Activated effector memory CD4-positive, alpha-beta T cell treated with anti-CD3 and anti-CD28 coated beads, Interleukin-2, amount 50 U/mL, for 16 hours (primary cell): ENCODE results near the gene UHRF2.
A peak's percentile ranks its signal among the peaks of the same experiment; 100 is the strongest.
"Not testable (repeated sequence)": the region's sequence is repeated elsewhere in the genome, so short reads cannot be mapped to it uniquely, and the experiment has no call there.

ENCODE experiments used
- DNase-seq: peaks from one replicate; pipeline ENCODE4 v3.0.0-alpha.2; 2020

Gene UHRF2

GRCh38 chr9:6428940-6429889 is 16.2 kb downstream of the UHRF2 start:
- peak; percentile 65 for DNase-seq

GRCh38 chr9:6431038-6431437 is 18.0 kb downstream of the UHRF2 start:
- no peak for DNase-seq

- DNase-seq = no peak
Measured at GRCh38 chr9:6433410-6433809, 20.4 kb downstream of the UHRF2 start.

- DNase-seq = no peak
Measured at GRCh38 chr9:6439051-6439703, 26.2 kb downstream of the UHRF2 start.

GRCh38 chr9:6440405-6440804 is 27.4 kb downstream of the UHRF2 start:
- DNase-seq = no peak

- no peak for DNase-seq
Measured at GRCh38 chr9:6441269-6441668, 28.3 kb downstream of the UHRF2 start.

GRCh38 chr9:6443661-6444060 is 30.7 kb downstream of the UHRF2 start:
- DNase-seq = no peak

- DNase-seq = no peak
Measured at GRCh38 chr9:6444128-6444527, 31.1 kb downstream of the UHRF2 start.

- no peak for DNase-seq
Measured at GRCh38 chr9:6449086-6449485, 36.1 kb downstream of the UHRF2 start.

- DNase-seq = no peak
Measured at GRCh38 chr9:6449645-6450044, 36.6 kb downstream of the UHRF2 start.

GRCh38 chr9:6450641-6451375 is 37.8 kb downstream of the UHRF2 start:
- DNase-seq = no peak

- not testable (repeated sequence) for DNase-seq
Measured at GRCh38 chr9:6455292-6455691, 42.3 kb downstream of the UHRF2 start.

GRCh38 chr9:6458704-6459103 is 45.7 kb downstream of the UHRF2 start:
- DNase-seq = not testable (repeated sequence)

GRCh38 chr9:6459718-6460117 is 46.7 kb downstream of the UHRF2 start:
- no peak for DNase-seq

GRCh38 chr9:6460189-6460768 is 47.3 kb downstream of the UHRF2 start:
- DNase-seq = no peak

GRCh38 chr9:6461619-6462018 is 48.6 kb downstream of the UHRF2 start:
- no peak for DNase-seq

GRCh38 chr9:6467006-6467625 is 54.1 kb downstream of the UHRF2 start:
- no peak for DNase-seq

- DNase-seq = no peak
Measured at GRCh38 chr9:6471231-6471850, 58.3 kb downstream of the UHRF2 start.

- no peak for DNase-seq
Measured at GRCh38 chr9:6473151-6473550, 60.2 kb downstream of the UHRF2 start.

GRCh38 chr9:6479959-6480358 is 67.0 kb downstream of the UHRF2 start:
- no peak for DNase-seq

GRCh38 chr9:6484210-6484609 is 71.2 kb downstream of the UHRF2 start:
- no peak for DNase-seq

- no peak for DNase-seq
Measured at GRCh38 chr9:6488395-6488794, 75.4 kb downstream of the UHRF2 start.
